Measurements from ENCODE around the gene ARHGAP4.

The ARHGAP4 gene

GRCh38 chrX:153919281-153919680 is 6.8 kb downstream of the ARHGAP4 start:
- Histone ChIP-seq H3K36me3 (ENCODE audit: insufficient read depth, insufficient read length, low read length) (peaks cover 14% of the 10 kb centered on the region), H3K27me3 (ENCODE audit: insufficient read depth, insufficient read length) (no peaks in the 10 kb centered on the region), H3K4me3 (ENCODE audit: insufficient read length, low read depth) (no peak overlapping the region), H3K4me1 (ENCODE audit: insufficient read depth, insufficient read length) (no peaks in the 10 kb centered on the region), H3K9me3 (ENCODE audit: insufficient read depth, low read length) (no peaks in the 10 kb centered on the region), H3K9ac (ENCODE audit: insufficient read length, low read depth) (no peak overlapping the region)
- TF ChIP-seq ZNF274 (IDR thresholded peaks at IDR 0.05; ENCODE audit: low read depth, low read length) (no peak), YY1 (IDR thresholded peaks at IDR 0.05; ENCODE audit: insufficient read depth, insufficient read length) (no peak), SUZ12 (IDR thresholded peaks at IDR 0.05; ENCODE audit: extremely low read depth, insufficient read depth, insufficient read length) (no peak)
- DNase-seq (ENCODE audit: low read depth, low spot score) = no peak

DNA sequence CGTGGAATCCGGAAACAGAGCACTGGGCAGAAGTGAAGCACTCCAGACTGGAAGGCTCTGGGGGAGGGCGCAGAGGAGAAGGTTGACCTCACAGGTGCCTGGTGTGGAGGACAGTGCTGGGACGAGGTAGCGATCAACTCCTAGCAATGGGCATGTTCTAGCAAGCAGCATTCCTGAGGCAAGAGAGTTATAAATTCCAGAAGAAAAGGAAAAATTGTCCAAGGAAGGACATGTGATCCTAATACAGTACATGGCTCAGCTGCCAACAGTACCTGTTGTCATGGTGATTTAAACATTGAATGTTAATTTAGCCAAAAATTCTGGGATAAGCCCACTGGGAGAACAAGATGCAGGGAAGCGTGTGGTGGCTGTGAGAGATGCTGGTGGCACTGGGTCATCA is 8.2 kb downstream of the ARHGAP4 start:
- TF ChIP-seq SUZ12 (IDR thresholded peaks at IDR 0.05; ENCODE audit: extremely low read depth, insufficient read depth, insufficient read length) = no peak
- TF ChIP-seq YY1 (IDR thresholded peaks at IDR 0.05; ENCODE audit: insufficient read depth, insufficient read length) = no peak
- no peak for TF ChIP-seq ZNF274 (IDR thresholded peaks at IDR 0.05; ENCODE audit: low read depth, low read length)
- no peak overlapping the region for H3K4me3 ChIP-seq (ENCODE audit: insufficient read length, low read depth)
- H3K27me3 ChIP-seq (ENCODE audit: insufficient read depth, insufficient read length) = no peaks in the 10 kb centered on the region
- H3K9me3 ChIP-seq (ENCODE audit: insufficient read depth, low read length) = no peaks in the 10 kb centered on the region
- no peaks in the 10 kb centered on the region for H3K4me1 ChIP-seq (ENCODE audit: insufficient read depth, insufficient read length)
- peaks cover 14% of the 10 kb centered on the region for H3K36me3 ChIP-seq (ENCODE audit: insufficient read depth, insufficient read length, low read length)
- DNase-seq (ENCODE audit: low read depth, low spot score) = no peak
- no peak overlapping the region for H3K9ac ChIP-seq (ENCODE audit: insufficient read length, low read depth)

- Histone ChIP-seq H3K9ac (ENCODE audit: insufficient read length, low read depth) (no peak overlapping the region), H3K4me3 (ENCODE audit: insufficient read length, low read depth) (no peak overlapping the region), H3K9me3 (ENCODE audit: insufficient read depth, low read length) (no peaks in the 10 kb centered on the region), H3K4me1 (ENCODE audit: insufficient read depth, insufficient read length) (no peaks in the 10 kb centered on the region), H3K27me3 (ENCODE audit: insufficient read depth, insufficient read length) (no peaks in the 10 kb centered on the region), H3K36me3 (ENCODE audit: insufficient read depth, insufficient read length, low read length) (peaks cover 8% of the 10 kb centered on the region)
- no peak for TF ChIP-seq SUZ12 (IDR thresholded peaks at IDR 0.05; ENCODE audit: extremely low read depth, insufficient read depth, insufficient read length)
- no peak for TF ChIP-seq ZNF274 (IDR thresholded peaks at IDR 0.05; ENCODE audit: low read depth, low read length)
- no peak for DNase-seq (ENCODE audit: low read depth, low spot score)
Measured at GRCh38 chrX:153913701-153914100, 12.4 kb downstream of the ARHGAP4 start.

GRCh38 chrX:153913211-153913610 is 12.9 kb downstream of the ARHGAP4 start:
- TF ChIP-seq ZNF274 (IDR thresholded peaks at IDR 0.05; ENCODE audit: low read depth, low read length) = no peak
- TF ChIP-seq SUZ12 (IDR thresholded peaks at IDR 0.05; ENCODE audit: extremely low read depth, insufficient read depth, insufficient read length) = no peak
- TF ChIP-seq YY1 (IDR thresholded peaks at IDR 0.05; ENCODE audit: insufficient read depth, insufficient read length) = no peak
- Histone ChIP-seq H3K27me3 (ENCODE audit: insufficient read depth, insufficient read length) (no peaks in the 10 kb centered on the region), H3K9me3 (ENCODE audit: insufficient read depth, low read length) (no peaks in the 10 kb centered on the region), H3K9ac (ENCODE audit: insufficient read length, low read depth) (no peak overlapping the region), H3K4me3 (ENCODE audit: insufficient read length, low read depth) (no peak overlapping the region), H3K36me3 (ENCODE audit: insufficient read depth, insufficient read length, low read length) (peaks cover 6% of the 10 kb centered on the region), H3K4me1 (ENCODE audit: insufficient read depth, insufficient read length) (no peaks in the 10 kb centered on the region)
- DNase-seq (ENCODE audit: low read depth, low spot score) = no peak

DNA sequence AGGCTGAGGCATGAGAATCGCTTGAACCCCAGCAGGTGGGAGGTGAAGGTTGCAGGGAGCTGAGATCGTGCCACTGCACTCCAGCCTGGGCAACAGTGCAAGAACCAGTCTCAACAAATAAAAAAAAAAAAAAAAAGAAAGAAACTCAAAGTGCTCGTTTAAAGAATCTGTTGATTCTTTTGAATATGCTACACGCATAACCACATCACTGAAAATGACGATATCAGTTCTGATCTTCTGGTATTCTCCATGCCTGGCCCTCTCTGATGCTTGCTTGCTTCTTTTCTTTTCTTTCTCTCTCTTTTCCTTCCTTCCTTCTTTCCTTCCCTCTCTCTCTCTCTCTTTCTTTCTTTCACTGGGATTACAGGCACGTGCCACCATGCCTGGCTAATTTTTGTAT is 14.3 kb downstream of the ARHGAP4 start:
- Histone ChIP-seq H3K4me3 (ENCODE audit: insufficient read length, low read depth) (no peak overlapping the region), H3K4me1 (ENCODE audit: insufficient read depth, insufficient read length) (no peaks in the 10 kb centered on the region), H3K27me3 (ENCODE audit: insufficient read depth, insufficient read length) (no peaks in the 10 kb centered on the region), H3K36me3 (ENCODE audit: insufficient read depth, insufficient read length, low read length) (peaks cover 6% of the 10 kb centered on the region), H3K9me3 (ENCODE audit: insufficient read depth, low read length) (no peaks in the 10 kb centered on the region), H3K9ac (ENCODE audit: insufficient read length, low read depth) (no peak overlapping the region)
- no peak for TF ChIP-seq ZNF274 (IDR thresholded peaks at IDR 0.05; ENCODE audit: low read depth, low read length)
- no peak for TF ChIP-seq YY1 (IDR thresholded peaks at IDR 0.05; ENCODE audit: insufficient read depth, insufficient read length)
- no peak for TF ChIP-seq SUZ12 (IDR thresholded peaks at IDR 0.05; ENCODE audit: extremely low read depth, insufficient read depth, insufficient read length)
- no peak for DNase-seq (ENCODE audit: low read depth, low spot score)

DNA sequence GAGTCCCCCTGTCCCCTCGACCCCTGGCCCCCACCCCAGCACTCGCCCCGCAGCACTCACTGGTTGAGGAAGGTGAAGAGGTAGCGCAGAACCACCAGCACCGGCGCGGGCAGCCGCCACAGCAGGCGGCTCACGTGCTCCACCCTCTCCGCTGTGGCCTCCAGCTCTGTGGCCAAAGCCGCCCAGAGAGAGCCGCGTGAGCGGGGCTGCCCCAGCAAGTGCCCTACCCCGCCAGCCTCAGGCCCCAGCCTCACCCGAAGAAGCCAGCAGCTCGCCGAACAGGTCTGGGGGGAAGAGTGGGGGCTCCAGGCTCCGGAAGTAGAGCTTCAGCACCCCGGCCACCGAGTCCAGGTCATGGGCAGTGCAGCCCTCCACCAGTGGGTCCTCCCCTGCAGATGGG is 15.6 kb downstream of the ARHGAP4 start:
- Histone ChIP-seq H3K4me1 (ENCODE audit: insufficient read depth, insufficient read length) (no peaks in the 10 kb centered on the region), H3K9ac (ENCODE audit: insufficient read length, low read depth) (no peak overlapping the region), H3K36me3 (ENCODE audit: insufficient read depth, insufficient read length, low read length) (no peaks in the 10 kb centered on the region), H3K9me3 (ENCODE audit: insufficient read depth, low read length) (no peaks in the 10 kb centered on the region), H3K27me3 (ENCODE audit: insufficient read depth, insufficient read length) (no peaks in the 10 kb centered on the region), H3K4me3 (ENCODE audit: insufficient read length, low read depth) (no peak overlapping the region)
- TF ChIP-seq YY1 (IDR thresholded peaks at IDR 0.05; ENCODE audit: insufficient read depth, insufficient read length) = no peak
- TF ChIP-seq SUZ12 (IDR thresholded peaks at IDR 0.05; ENCODE audit: extremely low read depth, insufficient read depth, insufficient read length) = no peak
- no peak for TF ChIP-seq ZNF274 (IDR thresholded peaks at IDR 0.05; ENCODE audit: low read depth, low read length)
- no peak for DNase-seq (ENCODE audit: low read depth, low spot score)

GRCh38 chrX:153909980-153910360 is 16.1 kb downstream of the ARHGAP4 start:
- DNase-seq (ENCODE audit: low read depth, low spot score) = no peak
- no peaks in the 10 kb centered on the region for H3K27me3 ChIP-seq (ENCODE audit: insufficient read depth, insufficient read length)
- no peak overlapping the region for H3K4me3 ChIP-seq (ENCODE audit: insufficient read length, low read depth)
- H3K4me1 ChIP-seq (ENCODE audit: insufficient read depth, insufficient read length) = no peaks in the 10 kb centered on the region
- no peak overlapping the region for H3K9ac ChIP-seq (ENCODE audit: insufficient read length, low read depth)
- TF ChIP-seq YY1 (IDR thresholded peaks at IDR 0.05; ENCODE audit: insufficient read depth, insufficient read length) (no peak), SUZ12 (IDR thresholded peaks at IDR 0.05; ENCODE audit: extremely low read depth, insufficient read depth, insufficient read length) (no peak), ZNF274 (IDR thresholded peaks at IDR 0.05; ENCODE audit: low read depth, low read length) (no peak)
- H3K36me3 ChIP-seq (ENCODE audit: insufficient read depth, insufficient read length, low read length) = no peaks in the 10 kb centered on the region
- no peaks in the 10 kb centered on the region for H3K9me3 ChIP-seq (ENCODE audit: insufficient read depth, low read length)

Measured in NT2/D1 (cell line).